ENCODE data around the gene CDK5RAP3. TPM values are rescaled to one million over a fixed set of nuclear protein-coding genes. Genes with fewer than 3 reads are reported as not detected.
A peak's percentile ranks its signal among the peaks of the same experiment; 100 is the strongest.

CDK5RAP3 gene
- total RNA-seq, 4 donors from 2014 or later, result 43.9 to 70.2 (median 58.4) TPM

- 21% methylated on average over 5 of the region's 5 CpGs for WGBS
- DNase-seq (ENCODE audit: extremely low spot score), result no peak
- Histone ChIP-seq H3K4me1 (peaks cover 23 to 27% (median 24%) of the 10 kb centered on the region in 4 donors), H3K27me3 (no peaks in the 10 kb centered on the region), H3K4me3 (no peak overlapping the region), H3K27ac (replicated peaks in 1 of 4) (peak overlapping the region in 3 of 4 donors; percentile 20 to 34 (median 30)), H3K9me3 (no peaks in the 10 kb centered on the region), H3K36me3 (peaks cover 0 to 10% (median 2%) of the 10 kb centered on the region in 4 donors)
- TF ChIP-seq EP300 (IDR thresholded peaks at IDR 0.05), result no peak
- TF ChIP-seq POLR2AphosphoS5 (IDR thresholded peaks at IDR 0.05), result no peak
- TF ChIP-seq CTCF (IDR thresholded peaks at IDR 0.05), result no peak
- no peak for TF ChIP-seq POLR2A (IDR thresholded peaks at IDR 0.05; ENCODE audit: low read depth)
- intact Hi-C loops (cut with DNase I), result no loop called here
Measured at GRCh38 chr17:48030531-48030930, 59.6 kb downstream of the CDK5RAP3 start.

Other genes starting within 250 kb of the CDK5RAP3 start
- 1 to 10 TPM in 1 of 4 donors, under 1 TPM in 3; 0.42 to 2.2 (median 0.61) TPM for gene TBX21, start 237.9 kb upstream of the CDK5RAP3 start, total RNA-seq
- gene OSBPL7, start 149.3 kb upstream of the CDK5RAP3 start, total RNA-seq, result 1 to 10 TPM; 2.0 to 8.4 (median 4.7) TPM
- gene MRPL10, start 139.6 kb upstream of the CDK5RAP3 start, total RNA-seq, result 10 to 100 TPM; 43.6 to 86.8 (median 63.2) TPM
- under 1 TPM in 1 of 4 donors, not detected in 3; 0.45 TPM for gene LRRC46, start 139.4 kb upstream of the CDK5RAP3 start, total RNA-seq
- gene SCRN2, start 129.8 kb upstream of the CDK5RAP3 start, total RNA-seq, result 10 to 100 TPM in 3 of 4 donors, 1 to 10 TPM in 1; 9.6 to 34.0 (median 23.1) TPM
- under 1 TPM; under 0.01 to 0.71 (median 0.25) TPM for gene SP6, start 120.0 kb upstream of the CDK5RAP3 start, total RNA-seq
- gene SP2, start 74.9 kb upstream of the CDK5RAP3 start, total RNA-seq, result 10 to 100 TPM in 1 of 4 donors, 1 to 10 TPM in 3; 7.1 to 16.0 (median 9.4) TPM
- gene PNPO, start 29.5 kb upstream of the CDK5RAP3 start, total RNA-seq, result 10 to 100 TPM; 21.2 to 32.8 (median 27.6) TPM
- gene PRR15L, start 13.2 kb upstream of the CDK5RAP3 start, total RNA-seq, result not detected
- 10 to 100 TPM; 58.1 to 73.9 (median 64.1) TPM for gene COPZ2, start 66.7 kb downstream of the CDK5RAP3 start, total RNA-seq
- gene NFE2L1, start 77.2 kb downstream of the CDK5RAP3 start, total RNA-seq, result 100 to 1,000 TPM; 164 to 281 (median 264) TPM
- 10 to 100 TPM; 32.1 to 59.5 (median 39.7) TPM for gene CBX1, start 130.4 kb downstream of the CDK5RAP3 start, total RNA-seq
- gene SNX11, start 136.7 kb downstream of the CDK5RAP3 start, total RNA-seq, result 10 to 100 TPM; 16.1 to 22.0 (median 20.3) TPM